B cell (primary cell): Measurements from ENCODE around the gene PLXNB2. TPM values are rescaled to one million over a fixed set of nuclear protein-coding genes. Genes with fewer than 3 reads are reported as not detected.
A peak's percentile ranks its signal among the peaks of the same experiment; 100 is the strongest.

Experiments
- ATAC-seq: fragments of 200-7000 bp; cut with Tn5 transposase; one replicate; pipeline ENCODE4 v1.10.0; 2021; ENCODE audit warnings: low read depth, mild to moderate bottlenecking, moderate number of reproducible peaks, moderate library complexity
- CTCF ChIA-PET: fragments of 350-600 bp; sonication (Branson Sonifier 250); formaldehyde crosslinking; loops from one replicate; lab custom pipeline; 2021; ENCODE audit warnings: antibody characterized with exemption, inconsistent platforms; lab: Charles Lee
- POLR2A ChIA-PET: fragments of 350-600 bp; sonication (Branson Sonifier 250); formaldehyde crosslinking; loops from one replicate; lab custom pipeline; 2021; ENCODE audit warnings: antibody characterized with exemption; lab: Charles Lee
- DNase-seq: peaks from one replicate; pipeline ENCODE4 v3.0.0; 2013
- H2AFZ ChIP-seq: 2 replicates; pipeline ENCODE4 v1.6.1; 2012; ENCODE audit warnings: mild to moderate bottlenecking, low read depth, low read length; ENCODE audit not compliant: insufficient read depth, poor library complexity, severe bottlenecking
- H3K27ac ChIP-seq, 2 donors: 1 replicate in 1 of 2; 2 replicates in 1 of 2; pipeline ENCODE4 v1.5.1; 2012 to 2013; ENCODE audit warnings: low read length in 2 of 2, mild to moderate bottlenecking in 2 of 2, moderate library complexity in 1 of 2
- H3K27me3 ChIP-seq, 4 experiments: fragments of 200-600 bp in 1 of 4; sonication (generic) in 1 of 4; replicated peaks in 1 of 4; 1 replicate in 2 of 4; 2 replicates in 2 of 4; pipeline versions ENCODE4 v1.6.1 to v1.7.0; 2013 to 2016; ENCODE audit warnings: low read length in 3 of 4, mild to moderate bottlenecking in 2 of 4, mixed read lengths in 1 of 4, moderate library complexity in 1 of 4; ENCODE audit not compliant: insufficient read depth in 4 of 4, control insufficient read depth in 3 of 4; ENCODE audit errors: control extremely low read depth in 1 of 4
- H3K36me3 ChIP-seq, 2 experiments: replicated peaks in 1 of 2; 1 replicate in 1 of 2; 2 replicates in 1 of 2; pipeline versions ENCODE4 v1.6.1 to v1.7.1; 2013; ENCODE audit warnings: low read length in 1 of 2; ENCODE audit not compliant: insufficient read depth in 2 of 2, control insufficient read depth in 1 of 2; ENCODE audit errors: control extremely low read depth in 1 of 2, extremely low read depth in 1 of 2
- H3K4me1 ChIP-seq, 2 donors: fragments of 200-600 bp in 1 of 2; sonication (generic) in 1 of 2; 1 replicate in 1 of 2; 2 replicates in 1 of 2; pipeline versions ENCODE4 v1.5.1 to v1.6.1; 2013 to 2017; ENCODE audit warnings: low read length in 2 of 2; ENCODE audit not compliant: control insufficient read depth in 2 of 2, insufficient read depth in 2 of 2
- H3K4me2 ChIP-seq: replicated peaks from 2 replicates; pipeline ENCODE3; 2012; ENCODE audit warnings: mild to moderate bottlenecking, low read depth, low read length; ENCODE audit not compliant: poor library complexity, severe bottlenecking
- H3K4me3 ChIP-seq, 5 experiments: fragments of 200-600 bp in 1 of 5; sonication (generic) in 1 of 5; 1 replicate in 3 of 5; 2 replicates in 2 of 5; pipeline versions ENCODE4 v1.5.1 to v1.7.0; 2011 to 2016; ENCODE audit warnings: low read length in 4 of 5, mild to moderate bottlenecking in 4 of 5, low read depth in 2 of 5, control low read depth in 1 of 5, moderate library complexity in 1 of 5; ENCODE audit not compliant: insufficient read depth in 1 of 5; ENCODE audit errors: control extremely low read depth in 1 of 5, extremely low read depth in 1 of 5
- H3K79me2 ChIP-seq: fragments of 200-600 bp; sonication (generic); one replicate; pipeline ENCODE4 v1.6.0; 2016; ENCODE audit warnings: low read length; ENCODE audit not compliant: control insufficient read depth, insufficient read depth
- H3K9ac ChIP-seq: fragments of 200-600 bp; sonication (generic); 2 replicates; pipeline ENCODE4 v1.6.1; 2017; ENCODE audit warnings: mild to moderate bottlenecking, low read length, moderate library complexity
- H3K9me3 ChIP-seq, 3 donors: one replicate each; pipeline versions ENCODE4 v1.6.1 to v1.7.1; 2013; ENCODE audit warnings: low read length in 2 of 3; ENCODE audit not compliant: control insufficient read depth in 2 of 3, insufficient read depth in 1 of 3; ENCODE audit errors: control extremely low read depth in 1 of 3
- H4K20me1 ChIP-seq: 2 replicates; pipeline ENCODE4 v1.6.0; 2012; ENCODE audit warnings: mild to moderate bottlenecking, low read length; ENCODE audit not compliant: insufficient read depth, control insufficient read depth, poor library complexity, severe bottlenecking
- H3K27ac Mint-ChIP-seq: one replicate; pipeline ENCODE4 v1.8.0; 2021; ENCODE audit warnings: mixed read lengths
- H3K27me3 Mint-ChIP-seq: one replicate; pipeline ENCODE4 v1.8.0; 2021; ENCODE audit warnings: mixed read lengths
- H3K4me1 Mint-ChIP-seq: one replicate; pipeline ENCODE4 v1.8.0; 2021; ENCODE audit warnings: mixed read lengths
- H3K4me3 Mint-ChIP-seq: one replicate; pipeline ENCODE4 v1.8.0; 2021; ENCODE audit warnings: mixed read lengths
- H3K9me3 Mint-ChIP-seq: one replicate; pipeline ENCODE4 v1.8.0; 2022; ENCODE audit warnings: mixed read lengths; ENCODE audit not compliant: insufficient read depth
- EZH2 ChIP-seq: IDR thresholded peaks from 2 replicates; pipeline ENCODE4 v1.6.1; 2012; ENCODE audit warnings: borderline replicate concordance, low read depth, mild to moderate bottlenecking, moderate library complexity, low read length; ENCODE audit not compliant: insufficient read depth, poor library complexity, severe bottlenecking
- WGBS: methylation state at CpG from one replicate; pipeline ENCODE4 v1.1.5; 2013; ENCODE audit warnings: missing lambda C conversion rate; ENCODE audit not compliant: insufficient coverage; 5-methylcytosine and 5-hydroxymethylcytosine counted together
- intact Hi-C: fragments of 100-400 bp; cut with micrococcal nuclease; formaldehyde crosslinking; loops from one replicate; pipeline ENCODE4 v1.10.0; 2022
- polyA plus RNA-seq: library from polyadenylated mRNA; depleted of rRNA; stranded (reverse); fragments of >200 nt; gene quantifications from 2 replicates; pipeline ENCODE4 v1.2.3, GENCODE V29; 2012
- total RNA-seq, 2 donors: library from RNA; stranded (reverse); fragments of 120-200 nt in 1 of 2; gene quantifications; 1 replicate in 1 of 2; 2 replicates in 1 of 2; pipeline versions ENCODE4 v1.2.3 to v1.2.4, GENCODE V29; 2013 to 2022
- TF ChIP-seq, protein P1 (sequence below): fragments of 200-600 bp; IDR thresholded peaks from one replicate; pipeline ENCODE4 v1.8.0; 2022; ENCODE audit warnings: antibody characterized with exemption, mild to moderate bottlenecking

Gene PLXNB2
- total and polyA plus RNA-seq, 2 donors (not counting 1 experiment from before 2014, with no cell fraction given), result 5.2 to 31.4 TPM

DNA sequence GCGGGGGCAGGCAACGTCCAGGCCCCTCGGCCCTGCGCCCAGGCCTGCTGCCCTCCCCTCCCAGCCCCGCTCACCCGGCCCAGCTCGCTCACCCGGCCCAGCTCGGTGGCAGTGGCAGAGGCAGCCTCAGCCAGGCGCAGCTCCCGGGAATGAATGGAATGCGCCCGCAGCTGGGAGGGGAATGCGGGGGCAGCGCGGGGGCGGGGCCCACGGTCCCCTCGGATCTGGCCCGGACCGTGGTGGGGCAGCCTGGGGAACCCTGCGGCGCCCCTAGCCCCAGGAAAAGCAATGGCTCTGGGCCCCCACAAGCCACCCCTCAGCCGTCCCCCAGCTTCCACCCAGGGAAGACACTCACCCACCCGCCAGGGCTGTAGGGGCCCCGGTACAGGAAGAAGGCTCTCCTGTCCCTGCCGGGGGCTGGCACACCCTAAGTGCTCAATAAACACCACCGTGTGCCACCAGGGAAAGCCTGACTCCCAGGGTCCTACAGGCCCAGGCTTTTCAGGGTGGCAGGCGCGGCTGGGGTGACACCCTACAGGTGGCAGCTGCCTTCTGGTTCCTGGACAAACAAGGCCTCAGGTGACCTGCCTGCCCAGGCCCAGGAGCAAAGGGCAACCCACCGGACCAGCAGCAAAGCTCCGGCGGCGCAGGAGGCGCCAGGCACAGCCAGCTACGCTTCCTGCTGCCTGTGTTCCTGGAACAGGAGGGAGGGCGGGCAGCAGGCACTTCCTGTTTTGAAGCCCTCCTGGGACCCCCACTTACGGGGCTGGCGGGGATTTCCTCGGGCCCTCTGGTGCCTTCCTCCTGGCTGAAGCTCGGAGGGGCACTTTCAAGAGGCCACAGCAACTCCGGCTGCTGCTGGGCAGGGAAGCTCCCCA lies 13.8 kb downstream of the PLXNB2 start:
- ATAC-seq, result peak; percentile 58
- WGBS, result 8% methylated on average over 38 of the region's 42 CpGs
- Histone ChIP-seq H3K27ac (no peak overlapping the region), H3K9ac (peak overlapping the region; percentile 26), H3K27me3 (peaks cover 0 to 32% (median 12%) of the 10 kb centered on the region in 4 experiments), H4K20me1 (peaks cover 14% of the 10 kb centered on the region), H3K4me1 (peaks cover 37 to 44% of the 10 kb centered on the region in 2 donors), H2AFZ (no peak overlapping the region), H3K4me3 (peak overlapping the region in 1 of 5 experiments; percentile 33), H3K9me3 (peaks cover 0 to 8% (median 0%) of the 10 kb centered on the region in 3 donors), H3K36me3 (no peaks in the 10 kb centered on the region), H3K79me2 (no peaks in the 10 kb centered on the region), H3K4me2 (peak overlapping the region; percentile 85)
- CTCF ChIA-PET, result interaction anchor here (0.9 to 2.2 kb wide), 12 partner anchors 9 to 48 kb away, joined by 3 to 11 read pairs (median 4); partner anchors contain the start of gene DENND6B
- H3K27ac Mint-ChIP-seq, result peak overlapping the region; percentile 46
- peak; percentile 73 for DNase-seq
- peaks cover 17% of the 10 kb centered on the region for H3K27me3 Mint-ChIP-seq
- POLR2A ChIA-PET, result interaction anchor here (0.8 to 4.2 kb wide), 5 partner anchors 11 to 43 kb away, joined by 3 to 53 read pairs (median 6); partner anchors contain the start of genes HDAC10 and PLXNB2
- TF ChIP-seq, protein P1, sequence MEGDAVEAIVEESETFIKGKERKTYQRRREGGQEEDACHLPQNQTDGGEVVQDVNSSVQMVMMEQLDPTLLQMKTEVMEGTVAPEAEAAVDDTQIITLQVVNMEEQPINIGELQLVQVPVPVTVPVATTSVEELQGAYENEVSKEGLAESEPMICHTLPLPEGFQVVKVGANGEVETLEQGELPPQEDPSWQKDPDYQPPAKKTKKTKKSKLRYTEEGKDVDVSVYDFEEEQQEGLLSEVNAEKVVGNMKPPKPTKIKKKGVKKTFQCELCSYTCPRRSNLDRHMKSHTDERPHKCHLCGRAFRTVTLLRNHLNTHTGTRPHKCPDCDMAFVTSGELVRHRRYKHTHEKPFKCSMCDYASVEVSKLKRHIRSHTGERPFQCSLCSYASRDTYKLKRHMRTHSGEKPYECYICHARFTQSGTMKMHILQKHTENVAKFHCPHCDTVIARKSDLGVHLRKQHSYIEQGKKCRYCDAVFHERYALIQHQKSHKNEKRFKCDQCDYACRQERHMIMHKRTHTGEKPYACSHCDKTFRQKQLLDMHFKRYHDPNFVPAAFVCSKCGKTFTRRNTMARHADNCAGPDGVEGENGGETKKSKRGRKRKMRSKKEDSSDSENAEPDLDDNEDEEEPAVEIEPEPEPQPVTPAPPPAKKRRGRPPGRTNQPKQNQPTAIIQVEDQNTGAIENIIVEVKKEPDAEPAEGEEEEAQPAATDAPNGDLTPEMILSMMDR, result no peak
- no peak for TF ChIP-seq EZH2
- H3K4me3 Mint-ChIP-seq, result peak overlapping the region; percentile 64
- H3K4me1 Mint-ChIP-seq, result peaks cover 41% of the 10 kb centered on the region
- intact Hi-C loops, result no loop called here
- no peaks in the 10 kb centered on the region for H3K9me3 Mint-ChIP-seq
